HG03432 (cell line): ENCODE measurements around the gene PIGQ.

Experiments used
- ATAC-seq: cut with Tn5 transposase; IDR thresholded peaks from one replicate; pipeline ENCODE4 v1.9.1; 2021; ENCODE audit warnings: mild to moderate bottlenecking, moderate library complexity; ENCODE audit not compliant: unreplicated experiment

Gene PIGQ

GRCh38 chr16:625977-626765, 56.4 kb downstream of the PIGQ start:
- ATAC-seq: no peak

GRCh38 chr16:626787-627453, 57.2 kb downstream of the PIGQ start:
- ATAC-seq: no peak

- ATAC-seq: no peak
Observed at GRCh38 chr16:627454-628239, 57.9 kb downstream of the PIGQ start.

GRCh38 chr16:628321-629061, 58.7 kb downstream of the PIGQ start:
- no peak for ATAC-seq

GRCh38 chr16:629185-629832, 59.5 kb downstream of the PIGQ start:
- ATAC-seq: no peak

- no peak for ATAC-seq
Observed at GRCh38 chr16:629833-630248, 60.1 kb downstream of the PIGQ start.

GRCh38 chr16:630249-630814, 60.6 kb downstream of the PIGQ start:
- no peak for ATAC-seq

- no peak for ATAC-seq
Observed at GRCh38 chr16:630815-631405, 61.1 kb downstream of the PIGQ start, which contains the start of gene WFIKKN1. Gene WFIKKN1 (plus strand): TSS chr16:630985. CDS start chr16:631254, 269 bp downstream.

GRCh38 chr16:631808-632358, 62.1 kb downstream of the PIGQ start:
- no peak for ATAC-seq

- no peak for ATAC-seq
Observed at GRCh38 chr16:632486-633335, 62.9 kb downstream of the PIGQ start.

- no peak for ATAC-seq
Observed at GRCh38 chr16:633336-634050, 63.7 kb downstream of the PIGQ start.
